Stimulated activated naive CD4-positive, alpha-beta T cell (primary cell): Measurements from ENCODE around the gene AHCYL1.

Experiments
- DNase-seq, 6 experiments: peaks; one replicate each; lab custom pipeline; 2025; lab: John Stamatoyannopoulos, UW

AHCYL1 gene

GRCh38 chr1:110038271-110038670, 53.7 kb downstream of the AHCYL1 start:
- DNase-seq, result no peak

GRCh38 chr1:110039641-110040040, 55.1 kb downstream of the AHCYL1 start:
- DNase-seq, result no peak

DNA sequence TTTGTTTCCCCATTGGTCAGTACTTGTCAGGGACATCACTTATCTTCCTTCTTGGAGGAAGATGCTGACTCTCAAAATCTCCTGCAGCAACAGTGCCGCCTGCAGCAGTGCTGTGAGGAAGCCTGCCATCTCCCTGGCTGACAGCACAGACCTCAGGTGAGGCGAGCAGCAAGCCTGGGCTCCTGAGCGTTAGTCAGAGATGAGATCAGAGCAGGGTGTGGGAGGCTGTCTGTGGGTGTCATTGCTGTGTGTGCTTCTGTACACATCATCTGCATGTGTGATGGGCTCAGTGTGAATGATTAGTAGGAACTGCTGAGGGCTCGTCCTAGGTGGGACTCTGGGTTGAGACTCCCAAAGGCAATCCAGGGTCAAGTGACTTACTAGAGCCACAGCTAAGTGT, 56.0 kb downstream of the AHCYL1 start:
- DNase-seq, result no peak

- no peak for DNase-seq
Observed at GRCh38 chr1:110043016-110043415, 58.5 kb downstream of the AHCYL1 start.

- DNase-seq, result no peak
Observed at GRCh38 chr1:110047463-110047862, 62.9 kb downstream of the AHCYL1 start.

DNA sequence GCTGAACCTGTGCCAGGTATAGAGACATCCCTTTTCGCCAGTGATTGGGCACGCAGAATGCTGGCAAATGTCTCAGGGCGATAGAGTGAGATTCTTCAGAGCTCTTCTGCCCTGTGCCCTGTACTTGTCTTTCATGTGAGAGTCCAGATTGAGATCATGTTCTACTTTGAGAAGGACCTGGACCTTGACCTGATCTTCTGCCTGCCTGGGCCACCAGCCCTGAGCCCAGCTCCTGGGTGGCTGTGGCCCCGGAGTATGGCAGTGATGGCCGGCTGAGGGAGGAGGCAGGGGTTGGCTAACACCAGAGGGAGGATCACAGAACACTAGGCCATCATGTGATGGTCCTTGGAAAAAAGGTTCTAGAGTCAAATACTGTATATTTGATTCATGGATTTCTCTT, 63.7 kb downstream of the AHCYL1 start:
- no peak for DNase-seq

DNA sequence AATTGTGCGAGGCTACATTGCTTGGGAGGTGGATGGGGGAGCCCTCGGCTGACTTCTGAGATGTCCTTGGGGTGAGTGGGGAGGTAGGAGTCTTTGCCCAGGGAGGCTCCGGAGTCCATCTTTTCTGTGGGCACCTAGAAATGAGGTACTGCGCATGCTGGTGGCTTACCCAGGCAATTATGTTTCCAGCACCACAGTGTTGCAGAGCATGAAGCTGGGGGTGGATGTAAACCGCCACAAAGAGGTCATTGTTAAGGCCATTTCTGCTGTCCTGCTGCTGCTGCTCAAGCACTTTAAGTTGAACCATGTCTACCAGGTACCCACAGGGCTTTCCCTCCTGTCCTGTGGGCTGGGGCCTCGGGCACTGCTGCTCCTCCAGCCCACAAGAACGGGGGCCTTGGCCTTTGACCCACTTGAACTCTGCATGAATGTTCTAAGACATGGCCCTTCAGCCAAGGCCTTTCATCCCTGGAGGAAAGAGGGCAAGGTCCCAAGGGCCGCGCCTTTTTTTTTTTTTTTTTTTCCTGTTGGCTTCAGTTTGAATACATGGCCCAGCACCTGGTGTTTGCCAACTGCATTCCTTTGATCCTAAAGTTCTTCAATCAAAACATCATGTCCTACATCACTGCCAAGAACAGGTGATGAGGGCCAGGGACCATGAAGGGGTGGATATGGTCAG, 64.5 kb downstream of the AHCYL1 start:
- no peak for DNase-seq

GRCh38 chr1:110049801-110050601, 65.4 kb downstream of the AHCYL1 start:
- no peak for DNase-seq

DNA sequence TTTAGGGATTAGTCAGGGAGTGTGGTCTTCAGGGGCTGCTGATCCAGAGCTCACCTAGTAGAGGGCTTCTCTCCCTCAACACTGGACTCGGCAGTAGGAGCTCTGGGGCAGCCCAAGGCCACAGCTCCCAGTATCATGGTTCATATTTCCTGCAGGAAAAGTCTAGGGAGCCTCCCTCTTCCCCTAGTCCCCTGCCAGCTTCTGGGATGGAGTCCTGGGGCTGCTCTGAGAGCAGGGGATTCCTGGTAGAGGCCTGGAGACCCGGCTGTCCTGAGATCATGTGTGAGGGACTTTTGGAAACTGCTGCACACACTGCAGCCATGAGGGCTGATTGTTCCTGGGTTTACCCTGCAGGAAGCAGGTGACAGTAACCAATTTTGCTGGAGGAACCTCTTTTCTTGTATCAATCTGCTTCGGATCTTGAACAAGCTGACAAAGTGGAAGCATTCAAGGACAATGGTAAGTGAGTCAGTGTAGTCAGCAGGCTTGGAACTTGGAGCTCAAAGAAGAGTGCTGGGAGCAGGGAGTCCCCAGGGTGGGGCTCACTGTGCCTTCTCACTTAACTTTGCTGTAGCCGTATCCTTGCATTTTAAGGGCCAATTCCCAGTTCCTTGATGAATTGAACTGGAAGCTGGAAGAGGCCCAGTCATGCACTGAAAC, 66.2 kb downstream of the AHCYL1 start:
- DNase-seq, result no peak

GRCh38 chr1:110051262-110051648, 66.7 kb downstream of the AHCYL1 start:
- DNase-seq, result no peak

DNA sequence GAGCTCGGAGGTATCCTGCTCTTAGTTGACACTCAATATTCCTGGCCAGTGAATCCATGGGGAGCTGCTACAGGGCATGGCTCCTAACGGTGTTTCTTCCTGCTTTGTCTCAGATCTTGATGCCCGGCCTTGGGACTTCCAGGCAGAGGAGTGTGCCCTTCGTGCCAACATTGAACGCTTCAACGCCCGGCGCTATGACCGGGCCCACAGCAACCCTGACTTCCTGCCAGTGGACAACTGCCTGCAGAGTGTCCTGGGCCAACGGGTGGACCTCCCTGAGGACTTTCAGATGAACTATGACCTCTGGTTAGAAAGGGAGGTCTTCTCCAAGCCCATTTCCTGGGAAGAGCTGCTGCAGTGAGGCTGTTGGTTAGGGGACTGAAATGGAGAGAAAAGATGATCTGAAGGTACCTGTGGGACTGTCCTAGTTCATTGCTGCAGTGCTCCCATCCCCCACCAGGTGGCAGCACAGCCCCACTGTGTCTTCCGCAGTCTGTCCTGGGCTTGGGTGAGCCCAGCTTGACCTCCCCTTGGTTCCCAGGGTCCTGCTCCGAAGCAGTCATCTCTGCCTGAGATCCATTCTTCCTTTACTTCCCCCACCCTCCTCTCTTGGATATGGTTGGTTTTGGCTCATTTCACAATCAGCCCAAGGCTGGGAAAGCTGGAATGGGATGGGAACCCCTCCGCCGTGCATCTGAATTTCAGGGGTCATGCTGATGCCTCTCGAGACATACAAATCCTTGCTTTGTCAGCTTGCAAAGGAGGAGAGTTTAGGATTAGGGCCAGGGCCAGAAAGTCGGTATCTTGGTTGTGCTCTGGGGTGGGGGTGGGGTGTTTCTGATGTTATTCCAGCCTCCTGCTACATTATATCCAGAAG, 69.2 kb downstream of the AHCYL1 start:
- DNase-seq, result peak in 5 of 6 experiments; percentile 38 to 71 (median 58)

- no peak for DNase-seq
Observed at GRCh38 chr1:110055493-110056284, 71.1 kb downstream of the AHCYL1 start.

GRCh38 chr1:110056285-110056683, 71.7 kb downstream of the AHCYL1 start:
- DNase-seq, result no peak

- no peak for DNase-seq
Observed at GRCh38 chr1:110056776-110057175, 72.2 kb downstream of the AHCYL1 start.

GRCh38 chr1:110057963-110058518, 73.5 kb downstream of the AHCYL1 start:
- DNase-seq, result no peak

DNA sequence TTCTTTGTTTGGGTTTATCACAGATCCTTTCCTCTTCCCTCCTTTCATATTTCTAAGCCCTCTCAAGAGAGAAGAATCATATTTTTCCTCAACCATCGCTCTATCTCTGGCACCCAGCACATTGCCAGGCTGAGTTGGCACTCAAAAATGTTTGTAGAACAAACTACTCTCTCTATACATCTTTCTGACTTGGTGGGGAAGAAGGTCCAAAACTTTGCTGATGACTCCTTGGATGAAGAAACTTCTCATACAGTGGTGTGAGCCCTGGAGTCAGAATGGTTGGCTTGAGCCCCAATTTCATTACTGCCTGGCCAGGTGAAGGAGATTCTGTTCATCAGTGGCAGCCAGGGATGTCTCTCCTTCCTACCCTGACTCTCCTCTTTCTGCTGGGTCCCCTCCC, 74.0 kb downstream of the AHCYL1 start:
- no peak for DNase-seq

DNA sequence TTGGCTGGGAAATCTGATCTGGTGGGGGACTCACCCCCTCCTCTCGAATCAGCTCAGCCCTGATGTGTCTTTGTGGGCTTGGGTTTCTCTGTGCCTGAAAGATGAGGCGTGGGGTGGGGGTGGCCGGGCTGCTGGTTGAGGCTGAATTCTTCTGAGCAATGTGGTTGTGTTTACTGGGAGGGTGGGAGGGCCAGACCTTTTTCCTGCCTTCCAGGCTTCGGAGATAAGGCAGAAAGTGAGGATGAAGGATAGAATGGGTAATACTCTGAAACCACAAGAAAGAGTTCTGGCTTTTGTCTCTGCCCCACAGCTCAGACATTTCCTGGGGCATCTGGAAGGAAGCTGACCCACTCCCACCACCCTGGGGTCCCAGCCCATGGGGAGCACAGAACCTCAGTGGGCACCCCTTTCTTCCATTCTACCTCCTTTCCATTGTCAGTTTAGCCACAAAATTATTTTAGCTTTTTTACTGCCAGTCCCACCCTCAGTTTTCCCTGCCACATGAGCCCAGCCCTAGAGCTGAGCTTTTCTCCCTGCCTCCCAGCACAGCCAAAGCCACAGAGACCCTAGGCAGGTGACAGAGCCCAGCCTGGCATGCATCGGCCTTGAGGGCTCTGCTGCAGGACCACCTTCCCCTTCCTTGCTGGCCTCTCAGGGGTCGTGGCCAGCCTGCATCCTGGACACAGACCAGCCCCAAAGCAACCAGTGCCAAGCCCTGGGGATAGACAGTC, 74.7 kb downstream of the AHCYL1 start:
- DNase-seq, result no peak

- DNase-seq, result peak in 5 of 6 experiments; percentile 47 to 65 (median 54)
Observed at GRCh38 chr1:110060034-110060661, 75.6 kb downstream of the AHCYL1 start.

- DNase-seq, result no peak
Observed at GRCh38 chr1:110060662-110061060, 76.1 kb downstream of the AHCYL1 start.

GRCh38 chr1:110061341-110061740, 76.8 kb downstream of the AHCYL1 start:
- no peak for DNase-seq
